GM19455 (cell line): ENCODE measurements around the gene NPPC.
"Not testable (repeated sequence)": the region's sequence is repeated elsewhere in the genome, so short reads cannot be mapped to it uniquely, and the experiment has no call there.

Experiments used
- ATAC-seq: cut with Tn5 transposase; IDR thresholded peaks from one replicate; pipeline ENCODE4 v1.9.1; 2021; ENCODE audit not compliant: unreplicated experiment

Gene NPPC

GRCh38 chr2:231922311-231923009, 3.7 kb downstream of the NPPC start:
- no peak for ATAC-seq

- no peak for ATAC-seq
Measured at GRCh38 chr2:231920795-231921194, 5.4 kb downstream of the NPPC start.

- no peak for ATAC-seq
Measured at GRCh38 chr2:231920366-231920765, 5.8 kb downstream of the NPPC start.

- ATAC-seq: no peak
Measured at GRCh38 chr2:231919341-231920035, 6.7 kb downstream of the NPPC start.

GRCh38 chr2:231918501-231919330, 7.5 kb downstream of the NPPC start:
- no peak for ATAC-seq

- no peak for ATAC-seq
Measured at GRCh38 chr2:231917280-231918066, 8.7 kb downstream of the NPPC start.

- ATAC-seq: no peak
Measured at GRCh38 chr2:231914077-231914690, 12.0 kb downstream of the NPPC start.

- ATAC-seq: no peak
Measured at GRCh38 chr2:231911381-231911780, 14.8 kb downstream of the NPPC start.

- ATAC-seq: no peak
Measured at GRCh38 chr2:231910771-231911170, 15.4 kb downstream of the NPPC start.

- not testable (repeated sequence) for ATAC-seq
Measured at GRCh38 chr2:231910161-231910560, 16.0 kb downstream of the NPPC start.

- ATAC-seq: no peak
Measured at GRCh38 chr2:231909631-231910030, 16.6 kb downstream of the NPPC start.

GRCh38 chr2:231908584-231908983, 17.6 kb downstream of the NPPC start:
- ATAC-seq: no peak

- ATAC-seq: no peak
Measured at GRCh38 chr2:231907765-231908164, 18.4 kb downstream of the NPPC start.

- ATAC-seq: no peak
Measured at GRCh38 chr2:231905026-231905425, 21.2 kb downstream of the NPPC start.

- ATAC-seq: no peak
Measured at GRCh38 chr2:231904161-231904611, 22.0 kb downstream of the NPPC start.

- ATAC-seq: no peak
Measured at GRCh38 chr2:231902598-231902997, 23.6 kb downstream of the NPPC start.

- ATAC-seq: no peak
Measured at GRCh38 chr2:231900972-231901371, 25.2 kb downstream of the NPPC start.

GRCh38 chr2:231900486-231900942, 25.7 kb downstream of the NPPC start:
- ATAC-seq: no peak

GRCh38 chr2:231894566-231895380, 31.4 kb downstream of the NPPC start:
- no peak for ATAC-seq
